GM12891 (cell line): ENCODE data around the gene ATR.
"Not testable (repeated sequence)": the region's sequence is repeated elsewhere in the genome, so short reads cannot be mapped to it uniquely, and the experiment has no call there.

ENCODE experiments used
- DNase-seq: peaks from one replicate; pipeline ENCODE4 v3.0.0; 2011; ENCODE audit warnings: low spot score; ENCODE audit not compliant: insufficient read length
- FAIRE-seq: peaks from 2 replicates; lab custom pipeline; 2011; peaks lifted over from hg19 to GRCh38; lab: Jason Lieb, UNC
- PAX5 ChIP-seq: IDR thresholded peaks from 2 replicates; pipeline ENCODE4 v1.6.1; 2011; ENCODE audit warnings: low read length, moderate library complexity, mild to moderate bottlenecking; ENCODE audit not compliant: insufficient read depth, severe bottlenecking
- POLR2A ChIP-seq: IDR thresholded peaks from 2 replicates; pipeline ENCODE4 v1.6.1; 2011; ENCODE audit warnings: low read depth, low read length, control low read depth
- POLR2AphosphoS5 ChIP-seq: IDR thresholded peaks from 2 replicates; pipeline ENCODE4 v1.6.1; 2011; ENCODE audit warnings: low read depth, low read length, control low read depth
- POU2F2 ChIP-seq: IDR thresholded peaks from 2 replicates; pipeline ENCODE4 v1.6.1; 2011; ENCODE audit warnings: low read depth, mild to moderate bottlenecking, control low read depth, low read length, moderate library complexity
- SPI1 ChIP-seq: IDR thresholded peaks from 2 replicates; pipeline ENCODE4 v1.6.1; 2011; ENCODE audit warnings: low read depth, low read length, control low read depth
- TAF1 ChIP-seq: IDR thresholded peaks from 2 replicates; pipeline ENCODE4 v1.6.1; 2011; ENCODE audit warnings: low read depth, low read length, control low read depth

The ATR gene

GRCh38 chr3:142574665-142575064 lies 3.9 kb downstream of the ATR start:
- no peak for TF ChIP-seq POU2F2
- no peak for FAIRE-seq
- DNase-seq = no peak

GRCh38 chr3:142574223-142574622 lies 4.3 kb downstream of the ATR start:
- DNase-seq, FAIRE-seq: not testable (repeated sequence)

GRCh38 chr3:142569422-142569821 lies 9.1 kb downstream of the ATR start:
- DNase-seq, FAIRE-seq: not testable (repeated sequence)

GRCh38 chr3:142568393-142569017 lies 10.0 kb downstream of the ATR start:
- DNase-seq = no peak
- TF ChIP-seq TAF1 = no peak
- no peak for TF ChIP-seq POLR2A
- TF ChIP-seq PAX5 = no peak
- TF ChIP-seq SPI1 = no peak
- no peak for FAIRE-seq

GRCh38 chr3:142566096-142566495 lies 12.4 kb downstream of the ATR start:
- FAIRE-seq = no peak
- TF ChIP-seq POLR2AphosphoS5 = no peak
- no peak for TF ChIP-seq PAX5
- DNase-seq = no peak

GRCh38 chr3:142563496-142563997 lies 15.0 kb downstream of the ATR start:
- FAIRE-seq (no peak), DNase-seq (no peak)
- TF ChIP-seq SPI1 (no peak), TAF1 (no peak), POLR2AphosphoS5 (no peak), POLR2A (no peak), POU2F2 (no peak), PAX5 (no peak)

GRCh38 chr3:142560118-142560517 lies 18.4 kb downstream of the ATR start:
- peak; percentile 38 for FAIRE-seq
- TF ChIP-seq POLR2A = no peak
- TF ChIP-seq SPI1 = no peak
- TF ChIP-seq TAF1 = no peak
- TF ChIP-seq PAX5 = no peak
- TF ChIP-seq POU2F2 = no peak
- DNase-seq = no peak

- DNase-seq (no peak), FAIRE-seq (no peak)
- TF ChIP-seq POU2F2 (no peak), TAF1 (no peak), SPI1 (no peak), POLR2AphosphoS5 (no peak), POLR2A (no peak), PAX5 (no peak)
Observed at GRCh38 chr3:142553741-142554140, 24.8 kb downstream of the ATR start.

- FAIRE-seq, DNase-seq: not testable (repeated sequence)
Observed at GRCh38 chr3:142552579-142552978, 26.0 kb downstream of the ATR start.

GRCh38 chr3:142549986-142550385 lies 28.5 kb downstream of the ATR start:
- FAIRE-seq (no peak), DNase-seq (no peak)
- TF ChIP-seq POU2F2 (no peak), POLR2A (no peak), TAF1 (no peak), PAX5 (no peak), POLR2AphosphoS5 (no peak), SPI1 (no peak)

GRCh38 chr3:142543307-142543706 lies 35.2 kb downstream of the ATR start:
- no peak for FAIRE-seq
- no peak for TF ChIP-seq POU2F2
- no peak for TF ChIP-seq PAX5
- TF ChIP-seq TAF1 = no peak
- no peak for TF ChIP-seq POLR2AphosphoS5
- TF ChIP-seq POLR2A = no peak
- TF ChIP-seq SPI1 = no peak
- DNase-seq = no peak
